HG03571 (cell line): Measurements from ENCODE around the gene OR4M1.
"Not testable (repeated sequence)": the region's sequence is repeated elsewhere in the genome, so short reads cannot be mapped to it uniquely, and the experiment has no call there.

Experiments
- ATAC-seq: cut with Tn5 transposase; IDR thresholded peaks from one replicate; pipeline ENCODE4 v1.9.1; 2021; ENCODE audit not compliant: unreplicated experiment

Gene OR4M1

GRCh38 chr14:19773204-19773603 is at the start of gene OR4M1:
TSS of gene OR4M1 (plus strand) at chr14:19773504. CDS start at chr14:19780323, 6,819 bp downstream.
- ATAC-seq, result not testable (repeated sequence)

GRCh38 chr14:19729359-19729758 is 43.9 kb upstream of the OR4M1 start:
- no peak for ATAC-seq

- no peak for ATAC-seq
These were observed 43.5 kb upstream of the OR4M1 start for GRCh38 chr14:19729763-19730162.

- not testable (repeated sequence) for ATAC-seq
These were observed 39.4 kb upstream of the OR4M1 start for GRCh38 chr14:19733893-19734292.

- ATAC-seq, result no peak
These were observed 30.0 kb upstream of the OR4M1 start, which contains the start of gene OR4Q3 for GRCh38 chr14:19743256-19743655. TSS of gene OR4Q3 (plus strand) at chr14:19743571.

GRCh38 chr14:19752316-19752715 is 21.0 kb upstream of the OR4M1 start:
- ATAC-seq, result not testable (repeated sequence)

- ATAC-seq, result no peak
These were observed 19.1 kb upstream of the OR4M1 start for GRCh38 chr14:19754172-19754571.

- ATAC-seq, result not testable (repeated sequence)
These were observed 1.8 kb upstream of the OR4M1 start for GRCh38 chr14:19771491-19771890.

- no peak for ATAC-seq
These were observed 1.3 kb upstream of the OR4M1 start for GRCh38 chr14:19771895-19772430.

- ATAC-seq, result not testable (repeated sequence)
These were observed 850 bp upstream of the OR4M1 start for GRCh38 chr14:19772454-19772853.

GRCh38 chr14:19775587-19775986 is 2.3 kb downstream of the OR4M1 start:
- ATAC-seq, result no peak

- not testable (repeated sequence) for ATAC-seq
These were observed 12.5 kb downstream of the OR4M1 start for GRCh38 chr14:19785848-19786247.

- not testable (repeated sequence) for ATAC-seq
These were observed 14.0 kb downstream of the OR4M1 start for GRCh38 chr14:19787318-19787717.

GRCh38 chr14:19788150-19788549 is 14.8 kb downstream of the OR4M1 start:
- ATAC-seq, result not testable (repeated sequence)

- not testable (repeated sequence) for ATAC-seq
These were observed 23.3 kb downstream of the OR4M1 start for GRCh38 chr14:19796520-19797108.

- ATAC-seq, result no peak
These were observed 26.6 kb downstream of the OR4M1 start for GRCh38 chr14:19799880-19800279.

GRCh38 chr14:19800282-19801117 is 27.2 kb downstream of the OR4M1 start:
- ATAC-seq, result no peak

- ATAC-seq, result no peak
These were observed 27.8 kb downstream of the OR4M1 start for GRCh38 chr14:19801118-19801464.

- not testable (repeated sequence) for ATAC-seq
These were observed 30.2 kb downstream of the OR4M1 start, which contains the start of gene OR4N2 for GRCh38 chr14:19803470-19803869. TSS of gene OR4N2 (plus strand) at chr14:19803770. CDS start at chr14:19827449, 23,679 bp downstream.

GRCh38 chr14:19813171-19813920 is 40.0 kb downstream of the OR4M1 start:
- ATAC-seq, result not testable (repeated sequence)

- not testable (repeated sequence) for ATAC-seq
These were observed 46.6 kb downstream of the OR4M1 start for GRCh38 chr14:19819879-19820278.
